OCI-LY1 (cell line): ENCODE measurements around the gene CNTN5.

Source experiments
- H2AFZ ChIP-seq: fragments of 200-600 bp; sonication (generic), shearing (Covaris generic); 2 replicates; pipeline ENCODE4 v1.6.0; 2014; ENCODE audit warnings: antibody characterized with exemption, mild to moderate bottlenecking, low read length
- H3F3A ChIP-seq: fragments of 200-600 bp; sonication (generic), shearing (Covaris generic); 2 replicates; pipeline ENCODE4 v1.6.0; 2014; ENCODE audit warnings: mild to moderate bottlenecking, antibody characterized with exemption, low read length, moderate library complexity; ENCODE audit not compliant: insufficient read depth
- H3K27ac ChIP-seq: fragments of 200-600 bp; sonication (generic); 2 replicates; pipeline ENCODE4 v1.5.1; 2014; ENCODE audit warnings: low read length, mixed run types, mild to moderate bottlenecking, low read depth; ENCODE audit not compliant: poor library complexity, severe bottlenecking
- H3K27me3 ChIP-seq: fragments of 200-600 bp; sonication (generic); 2 replicates; pipeline ENCODE4 v1.6.0; 2014; ENCODE audit warnings: antibody characterized with exemption, mild to moderate bottlenecking, low read length, moderate library complexity; ENCODE audit not compliant: insufficient read depth
- H3K36me3 ChIP-seq: fragments of 200-600 bp; sonication (generic); 2 replicates; pipeline ENCODE4 v1.6.1; 2014; ENCODE audit warnings: mild to moderate bottlenecking, antibody characterized with exemption, low read length, moderate library complexity, mixed read lengths; ENCODE audit not compliant: insufficient read depth
- H3K4me1 ChIP-seq: fragments of 200-600 bp; sonication (generic); 2 replicates; pipeline ENCODE4 v1.5.1; 2014; ENCODE audit warnings: mild to moderate bottlenecking, low read length, moderate library complexity; ENCODE audit not compliant: insufficient read depth, severe bottlenecking
- H3K4me2 ChIP-seq: fragments of 200-600 bp; sonication (generic), shearing (Covaris generic); 2 replicates; pipeline ENCODE4 v1.6.1; 2014; ENCODE audit warnings: low read length
- H3K4me3 ChIP-seq: fragments of 200-600 bp; sonication (generic); 2 replicates; pipeline ENCODE4 v1.5.1; 2014; ENCODE audit warnings: low read length, low read depth, mild to moderate bottlenecking, mixed read lengths; ENCODE audit not compliant: poor library complexity, severe bottlenecking
- H3K79me2 ChIP-seq: fragments of 200-600 bp; shearing (Covaris generic); 2 replicates; pipeline ENCODE4 v1.6.1; 2016; ENCODE audit warnings: mixed run types, low read length, mixed read lengths; ENCODE audit not compliant: insufficient read depth
- H3K9ac ChIP-seq: fragments of 200-600 bp; sonication (generic), shearing (Covaris generic); 2 replicates; pipeline ENCODE4 v1.6.1; 2014; ENCODE audit warnings: mild to moderate bottlenecking, low read length, mixed read lengths
- H3K9me2 ChIP-seq: fragments of 200-600 bp; sonication (generic), shearing (Covaris generic); 2 replicates; pipeline ENCODE4 v1.6.1; 2014; ENCODE audit warnings: low read depth, mild to moderate bottlenecking, low read length, mixed read lengths
- H3K9me3 ChIP-seq: fragments of 200-600 bp; shearing (Covaris generic); 2 replicates; pipeline ENCODE4 v1.6.1; 2014; ENCODE audit warnings: low read length, mixed read lengths
- H4K20me1 ChIP-seq: fragments of 200-600 bp; sonication (generic), shearing (Covaris generic); 2 replicates; pipeline ENCODE4 v1.6.0; 2016; ENCODE audit warnings: mild to moderate bottlenecking, low read length; ENCODE audit not compliant: insufficient read depth
- CTCF ChIP-seq: fragments of 200-600 bp; sonication (generic), shearing (Covaris generic); IDR thresholded peaks from 2 replicates; pipeline ENCODE4 v1.5.1; 2017; ENCODE audit warnings: mild to moderate bottlenecking, antibody characterized with exemption, low read length, moderate library complexity, mixed read lengths
- EZH2 ChIP-seq: fragments of 200-600 bp; sonication (generic), shearing (Covaris generic); IDR thresholded peaks from 2 replicates; pipeline ENCODE4 v1.8.0; 2017; ENCODE audit warnings: borderline replicate concordance, mixed run types, mild to moderate bottlenecking, antibody characterized with exemption, low read length, moderate library complexity, mixed read lengths

The CNTN5 gene

DNA sequence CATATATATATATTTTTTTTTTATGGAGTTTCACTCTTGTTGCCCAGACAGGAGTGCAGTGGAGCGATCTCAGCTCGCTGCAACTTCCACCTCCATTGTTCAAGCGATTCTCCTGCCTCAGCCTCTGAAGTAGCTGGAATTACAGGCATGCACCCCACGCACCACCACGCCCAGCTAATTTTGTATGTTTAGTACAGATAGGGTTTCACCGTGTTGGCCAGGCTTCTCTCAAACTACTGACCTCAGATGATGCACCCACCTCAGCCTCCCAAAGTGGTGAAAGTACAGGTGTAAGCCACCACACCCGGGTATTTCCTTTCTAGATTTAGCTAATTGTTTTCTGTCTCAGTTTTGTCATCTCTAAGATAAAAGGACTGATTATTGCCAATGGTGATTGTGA, 821.1 kb downstream of the CNTN5 start:
- Histone ChIP-seq H3K4me3 (no peak overlapping the region), H3K4me2 (no peak overlapping the region), H3K79me2 (no peaks in the 10 kb centered on the region), H2AFZ (no peak overlapping the region), H3F3A (no peaks in the 10 kb centered on the region), H3K36me3 (no peaks in the 10 kb centered on the region), H3K9me3 (no peaks in the 10 kb centered on the region), H3K27me3 (no peaks in the 10 kb centered on the region), H4K20me1 (no peaks in the 10 kb centered on the region), H3K9ac (no peak overlapping the region), H3K9me2 (no peaks in the 10 kb centered on the region), H3K4me1 (no peaks in the 10 kb centered on the region), H3K27ac (no peak overlapping the region)
- TF ChIP-seq CTCF (no peak), EZH2 (no peak)

DNA sequence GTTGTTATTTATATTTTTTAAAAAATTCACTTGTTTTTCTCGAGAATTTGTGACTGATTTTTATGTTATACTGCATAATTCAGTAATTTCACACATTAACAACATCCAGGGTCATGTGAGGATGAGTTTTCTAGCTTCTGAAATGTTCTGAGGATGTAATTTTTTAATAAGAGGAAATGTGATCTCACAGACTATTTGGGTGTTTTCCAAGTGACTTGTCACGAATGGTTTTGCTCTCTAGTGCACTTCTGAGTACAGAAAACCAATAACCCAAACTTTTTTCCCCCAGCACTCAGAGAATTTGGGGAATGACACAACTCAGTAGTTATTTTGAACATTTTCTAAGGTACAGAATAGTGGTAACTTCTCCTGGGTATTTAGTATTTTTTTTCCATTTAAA, 845.2 kb downstream of the CNTN5 start:
- Histone ChIP-seq H3K4me2 (no peak overlapping the region), H3K9me2 (no peaks in the 10 kb centered on the region), H3K9me3 (no peaks in the 10 kb centered on the region), H3K27ac (no peak overlapping the region), H2AFZ (no peak overlapping the region), H4K20me1 (no peaks in the 10 kb centered on the region), H3K79me2 (no peaks in the 10 kb centered on the region), H3F3A (no peaks in the 10 kb centered on the region), H3K9ac (no peak overlapping the region), H3K4me1 (no peaks in the 10 kb centered on the region), H3K36me3 (no peaks in the 10 kb centered on the region), H3K27me3 (no peaks in the 10 kb centered on the region), H3K4me3 (no peak overlapping the region)
- TF ChIP-seq EZH2 (no peak), CTCF (no peak)

- no peaks in the 10 kb centered on the region for H3K27me3 ChIP-seq
- no peaks in the 10 kb centered on the region for H3F3A ChIP-seq
- H2AFZ ChIP-seq, result no peak overlapping the region
- H3K4me2 ChIP-seq, result no peak overlapping the region
- H3K4me3 ChIP-seq, result no peak overlapping the region
- no peaks in the 10 kb centered on the region for H3K4me1 ChIP-seq
- H3K27ac ChIP-seq, result no peak overlapping the region
- no peaks in the 10 kb centered on the region for H4K20me1 ChIP-seq
- H3K36me3 ChIP-seq, result no peaks in the 10 kb centered on the region
- H3K9ac ChIP-seq, result no peak overlapping the region
- no peak for TF ChIP-seq EZH2
- TF ChIP-seq CTCF, result no peak
- H3K9me2 ChIP-seq, result no peaks in the 10 kb centered on the region
- H3K79me2 ChIP-seq, result no peaks in the 10 kb centered on the region
- no peaks in the 10 kb centered on the region for H3K9me3 ChIP-seq
Measured at GRCh38 chr11:99881610-99882009, 860.9 kb downstream of the CNTN5 start.
